HEK293T (cell line): ENCODE measurements around the gene CACHD1.

Source experiments
- ARNT ChIP-seq: fragments of 450-650 bp; IDR thresholded peaks from 2 replicates; pipeline ENCODE4 v1.6.1; 2017; ENCODE audit warnings: mild to moderate bottlenecking
- BHLHE40 ChIP-seq: fragments of 450-650 bp; IDR thresholded peaks from 2 replicates; pipeline ENCODE4 v1.6.1; 2016; ENCODE audit warnings: mild to moderate bottlenecking, moderate library complexity, borderline replicate concordance
- CTBP1 ChIP-seq: fragments of 450-650 bp; IDR thresholded peaks from 2 replicates; pipeline ENCODE4 v1.6.1; 2016; ENCODE audit warnings: borderline replicate concordance
- FOXA1 ChIP-seq: fragments of 450-650 bp; IDR thresholded peaks from 2 replicates; pipeline ENCODE4 v1.6.1; 2016; ENCODE audit warnings: mild to moderate bottlenecking
- FOXK2 ChIP-seq: fragments of 450-650 bp; IDR thresholded peaks from 2 replicates; pipeline ENCODE4 v1.6.1; 2016; ENCODE audit warnings: mild to moderate bottlenecking
- FOXM1 ChIP-seq: fragments of 450-650 bp; IDR thresholded peaks from 2 replicates; pipeline ENCODE4 v1.6.1; 2017; ENCODE audit warnings: mild to moderate bottlenecking, borderline replicate concordance
- HDGF ChIP-seq: fragments of 450-650 bp; IDR thresholded peaks from 2 replicates; pipeline ENCODE4 v1.6.1; 2017; ENCODE audit warnings: antibody characterized with exemption, borderline replicate concordance
- L3MBTL2 ChIP-seq: fragments of 450-650 bp; conservative IDR thresholded peaks from 2 replicates; pipeline ENCODE4 v1.6.1; 2016; ENCODE audit warnings: mild to moderate bottlenecking
- LEF1 ChIP-seq: fragments of 450-650 bp; IDR thresholded peaks from 2 replicates; pipeline ENCODE4 v1.6.1; 2017; ENCODE audit warnings: mild to moderate bottlenecking, borderline replicate concordance
- NFRKB ChIP-seq: fragments of 450-650 bp; IDR thresholded peaks from 2 replicates; pipeline ENCODE4 v1.6.1; 2016; ENCODE audit warnings: mild to moderate bottlenecking, moderate library complexity
- SP1 ChIP-seq: fragments of 450-650 bp; IDR thresholded peaks from 2 replicates; pipeline ENCODE4 v1.6.1; 2017
- SUZ12 ChIP-seq: fragments of 450-650 bp; IDR thresholded peaks from 2 replicates; pipeline ENCODE4 v1.6.1; 2016; ENCODE audit warnings: mild to moderate bottlenecking
- TARDBP ChIP-seq: fragments of 450-650 bp; IDR thresholded peaks from 2 replicates; pipeline ENCODE4 v1.6.1; 2016
- ZNF384 ChIP-seq: fragments of 450-650 bp; IDR thresholded peaks from 2 replicates; pipeline ENCODE4 v1.6.1; 2016

GRCh38 chr1:64677532-64677931 is 207.6 kb downstream of the CACHD1 start:
- no peak for TF ChIP-seq ZNF384
- no peak for TF ChIP-seq CTBP1
- TF ChIP-seq LEF1 = no peak
- TF ChIP-seq BHLHE40 = no peak
- no peak for TF ChIP-seq FOXM1
- no peak for TF ChIP-seq SP1
- no peak for TF ChIP-seq ARNT
- TF ChIP-seq HDGF = no peak
- TF ChIP-seq FOXK2 = no peak
- TF ChIP-seq L3MBTL2 = no peak
- no peak for TF ChIP-seq SUZ12
- no peak for TF ChIP-seq FOXA1
- no peak for TF ChIP-seq TARDBP
- no peak for TF ChIP-seq NFRKB
